Stomach (tissue), 9 donors: ENCODE measurements around the gene SMCHD1. TPM values are rescaled to one million over a fixed set of nuclear protein-coding genes. Genes with fewer than 3 reads are reported as not detected.

Experiments used
- DNase-seq, 2 donors: peaks; one replicate each; pipeline versions ENCODE4 v3.0.0 to v3.0.0-alpha.2; 2013 to 2019
- H3K27ac ChIP-seq, 5 donors: fragments of 200-600 bp in 4 of 5; sonication (generic) in 4 of 5; one replicate each; pipeline ENCODE4 v1.5.1; 2013 to 2019; ENCODE audit warnings: mild to moderate bottlenecking in 1 of 5, moderate library complexity in 1 of 5
- H3K27me3 ChIP-seq, 3 donors: fragments of 200-600 bp; sonication (generic); one replicate each; pipeline ENCODE4 v1.5.1; 2017 to 2019; ENCODE audit warnings: mixed run types in 1 of 3
- H3K36me3 ChIP-seq, 4 donors: fragments of 200-600 bp; sonication (generic); 1 replicate in 3 of 4; 2 replicates in 1 of 4; pipeline ENCODE4 v1.5.1; 2016 to 2019
- H3K4me1 ChIP-seq, 4 donors: fragments of 200-600 bp; sonication (generic); one replicate each; pipeline ENCODE4 v1.5.1; 2016 to 2019
- H3K4me3 ChIP-seq, 4 donors: fragments of 200-600 bp; sonication (generic) in 3 of 4; one replicate each; pipeline ENCODE4 v1.5.1; 2016 to 2019; ENCODE audit warnings: mild to moderate bottlenecking in 1 of 4
- H3K9me3 ChIP-seq, 4 donors: fragments of 200-600 bp; sonication (generic); one replicate each; pipeline ENCODE4 v1.5.1; 2016 to 2019
- CTCF ChIP-seq, 7 experiments: fragments of 450-650 bp in 4 of 7; fragments of 200-600 bp in 3 of 7; sonication (generic) in 3 of 7; IDR thresholded peaks; one replicate each; pipeline ENCODE4 v1.5.1; 2016 to 2019; ENCODE audit warnings: antibody characterized with exemption in 7 of 7, control low read depth in 2 of 7, mild to moderate bottlenecking in 1 of 7
- EP300 ChIP-seq: sonication (generic); formaldehyde crosslinking; IDR thresholded peaks from one replicate; pipeline ENCODE4 v1.6.1; 2017; ENCODE audit warnings: antibody characterized with exemption
- POLR2A ChIP-seq, 4 donors: fragments of 450-650 bp; IDR thresholded peaks; one replicate each; pipeline ENCODE4 v1.6.1; 2016; ENCODE audit warnings: antibody characterized with exemption in 4 of 4, control low read depth in 2 of 4, mild to moderate bottlenecking in 1 of 4, moderate library complexity in 1 of 4
- POLR2AphosphoS5 ChIP-seq, 3 donors: sonication (generic); formaldehyde crosslinking; IDR thresholded peaks; one replicate each; pipeline ENCODE4 v1.6.1; 2016; ENCODE audit warnings: antibody characterized with exemption in 3 of 3
- WGBS, 5 donors: extraction: QIAGEN DNeasy Blood & Tissue Kit in 3 of 5; methylation state at CpG; one replicate each; pipeline versions ENCODE4 v1.1.5 to v1.1.7; 2013 to 2018; 5-methylcytosine and 5-hydroxymethylcytosine counted together
- intact Hi-C: fragments of 100-400 bp; cut with DNase I; formaldehyde crosslinking; loops from one replicate; pipeline ENCODE4 v1.15.1; 2023; ENCODE audit warnings: low total_unique reads
- polyA plus RNA-seq, 3 donors: library from polyadenylated mRNA; stranded (reverse); fragments of 200-250 nt; gene quantifications; one replicate each; pipeline ENCODE4 v1.2.3, GENCODE V29; 2013
- total RNA-seq, 5 donors: library from RNA; depleted of rRNA; stranded (reverse); fragments of >200 nt; gene quantifications; one replicate each; pipeline versions ENCODE4 v1.1.0 to v1.2.3, GENCODE V29; 2014 to 2016
- donor health status: healthy with polysubstance abuse.
- donor health status: Bipolar disorder and iron deficiency.
- donor health status: healthy.

Gene SMCHD1
- total and polyA plus RNA-seq, 8 donors, result 5.0 to 377 (median 61.2) TPM

GRCh38 chr18:2839202-2839601 lies 183.7 kb downstream of the SMCHD1 start:
- peaks cover 0 to 15% (median 3%) of the 10 kb centered on the region in 4 donors for H3K9me3 ChIP-seq
- no peak overlapping the region for H3K27ac ChIP-seq
- 78 to 83% (median 81%) methylated on average over 8 of the region's 8 CpGs for WGBS, 5 donors
- H3K4me3 ChIP-seq, result no peak overlapping the region
- no peaks in the 10 kb centered on the region for H3K36me3 ChIP-seq
- peaks cover 0 to 18% (median 0%) of the 10 kb centered on the region in 3 donors for H3K27me3 ChIP-seq
- intact Hi-C loops, result no loop called here
- no peaks in the 10 kb centered on the region for H3K4me1 ChIP-seq
- no peak for TF ChIP-seq POLR2A (IDR thresholded peaks at IDR 0.05)
- no peak for TF ChIP-seq CTCF (IDR thresholded peaks at IDR 0.05)
- no peak for TF ChIP-seq POLR2AphosphoS5 (IDR thresholded peaks at IDR 0.05)
- TF ChIP-seq EP300, result no peak
- DNase-seq, result no peak

DNA sequence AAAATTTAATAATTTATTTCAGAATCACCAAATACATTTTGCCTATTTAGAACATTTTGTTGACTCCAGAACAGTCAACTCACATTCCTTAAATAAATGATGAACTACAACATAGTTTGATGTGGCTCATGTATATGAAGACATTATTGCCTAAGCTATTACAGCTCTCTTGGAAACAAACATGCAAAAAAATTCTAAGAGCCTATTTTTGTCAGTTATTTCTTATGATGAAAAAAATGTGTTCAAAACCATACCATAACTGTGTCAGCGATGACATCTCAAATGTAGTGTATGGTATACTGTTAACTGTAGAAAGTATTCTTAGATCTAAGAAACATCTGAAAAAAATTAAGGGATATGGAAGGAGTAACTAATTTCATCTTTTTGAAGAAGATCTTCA lies 185.0 kb downstream of the SMCHD1 start:
- Histone ChIP-seq H3K36me3 (no peaks in the 10 kb centered on the region), H3K9me3 (peaks cover 0 to 15% (median 3%) of the 10 kb centered on the region in 4 donors), H3K4me3 (no peak overlapping the region), H3K4me1 (no peaks in the 10 kb centered on the region), H3K27me3 (peaks cover 0 to 31% (median 4%) of the 10 kb centered on the region in 3 donors), H3K27ac (no peak overlapping the region)
- TF ChIP-seq POLR2A (IDR thresholded peaks at IDR 0.05), result no peak
- TF ChIP-seq POLR2AphosphoS5 (IDR thresholded peaks at IDR 0.05), result no peak
- TF ChIP-seq CTCF (IDR thresholded peaks at IDR 0.05), result no peak
- TF ChIP-seq EP300, result no peak
- 92 to 100% (median 96%) methylated on average over 1 of the region's 1 CpG for WGBS, 5 donors
- no peak for DNase-seq
- intact Hi-C loops, result no loop called here

- DNase-seq, result no peak
- WGBS, 5 donors, result 70 to 86% (median 84%) methylated on average over 5 to 6 of the region's 6 CpGs
- no peak for TF ChIP-seq POLR2A (IDR thresholded peaks at IDR 0.05)
- no peak for TF ChIP-seq CTCF (IDR thresholded peaks at IDR 0.05)
- no peak for TF ChIP-seq POLR2AphosphoS5 (IDR thresholded peaks at IDR 0.05)
- TF ChIP-seq EP300, result no peak
- no peak overlapping the region for H3K27ac ChIP-seq
- peaks cover 4 to 57% (median 26%) of the 10 kb centered on the region in 3 donors for H3K27me3 ChIP-seq
- intact Hi-C loops, result no loop called here
- H3K4me1 ChIP-seq, result peaks cover 19 to 26% (median 21%) of the 10 kb centered on the region in 4 donors
- no peak overlapping the region for H3K4me3 ChIP-seq
- H3K36me3 ChIP-seq, result no peaks in the 10 kb centered on the region
- peaks cover 0 to under 1% (median 0%) of the 10 kb centered on the region in 4 donors for H3K9me3 ChIP-seq
Measured at GRCh38 chr18:2843146-2843545, 187.6 kb downstream of the SMCHD1 start.

GRCh38 chr18:2845172-2845571 lies 189.6 kb downstream of the SMCHD1 start:
- intact Hi-C loops, result no loop called here
- Histone ChIP-seq H3K27ac (no peak overlapping the region), H3K4me3 (no peak overlapping the region), H3K9me3 (no peaks in the 10 kb centered on the region), H3K36me3 (no peaks in the 10 kb centered on the region), H3K27me3 (peaks cover 4 to 70% (median 35%) of the 10 kb centered on the region in 3 donors), H3K4me1 (peaks cover 19 to 34% (median 24%) of the 10 kb centered on the region in 4 donors)
- no peak for DNase-seq
- WGBS, 5 donors, result 75 to 83% (median 81%) methylated on average over 4 of the region's 4 CpGs
- TF ChIP-seq POLR2A (IDR thresholded peaks at IDR 0.05) (no peak), POLR2AphosphoS5 (IDR thresholded peaks at IDR 0.05) (no peak), EP300 (no peak), CTCF (IDR thresholded peaks at IDR 0.05) (no peak)
